ES-I3 (cell line): ENCODE results near the gene LILRB5.
"Not testable (repeated sequence)": the region's sequence is repeated elsewhere in the genome, so short reads cannot be mapped to it uniquely, and the experiment has no call there.

Experiments
- H3K36me3 ChIP-seq: 2 replicates; pipeline ENCODE4 v1.6.1; 2013; ENCODE audit warnings: mild to moderate bottlenecking, low read length, control low read depth, moderate library complexity; ENCODE audit not compliant: insufficient read depth
- H3K4me1 ChIP-seq: 2 replicates; pipeline ENCODE4 v1.6.1; 2013; ENCODE audit warnings: mild to moderate bottlenecking, control low read depth, low read length; ENCODE audit not compliant: insufficient read depth
- H3K9ac ChIP-seq: 2 replicates; pipeline ENCODE4 v1.6.1; 2013; ENCODE audit warnings: low read depth, mild to moderate bottlenecking, low read length, moderate library complexity
- H3K9me3 ChIP-seq: 2 replicates; pipeline ENCODE4 v1.6.1; 2013; ENCODE audit warnings: mild to moderate bottlenecking, low read length, moderate library complexity; ENCODE audit not compliant: control insufficient read depth, insufficient read depth

The LILRB5 gene

DNA sequence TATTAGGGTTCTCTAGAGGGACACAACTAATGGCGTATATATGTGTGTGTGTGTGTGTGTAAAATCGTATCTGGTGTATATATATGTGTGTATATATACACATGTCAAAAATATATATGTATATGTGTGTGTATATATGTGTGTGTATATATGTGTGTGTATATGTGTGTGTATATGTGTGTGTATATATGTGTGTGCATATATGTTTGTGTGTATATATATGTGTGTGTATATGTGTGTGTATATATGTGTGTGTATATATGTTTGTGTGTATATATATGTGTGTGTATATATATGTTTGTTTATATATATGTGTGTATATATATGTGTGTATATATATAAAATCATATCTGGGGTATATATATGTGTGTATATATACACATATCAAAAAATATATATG lies 5.4 kb upstream of the LILRB5 start:
- Histone ChIP-seq H3K36me3 (no peaks in the 10 kb centered on the region), H3K9me3 (no peaks in the 10 kb centered on the region), H3K9ac (no peak overlapping the region), H3K4me1 (no peaks in the 10 kb centered on the region)

DNA sequence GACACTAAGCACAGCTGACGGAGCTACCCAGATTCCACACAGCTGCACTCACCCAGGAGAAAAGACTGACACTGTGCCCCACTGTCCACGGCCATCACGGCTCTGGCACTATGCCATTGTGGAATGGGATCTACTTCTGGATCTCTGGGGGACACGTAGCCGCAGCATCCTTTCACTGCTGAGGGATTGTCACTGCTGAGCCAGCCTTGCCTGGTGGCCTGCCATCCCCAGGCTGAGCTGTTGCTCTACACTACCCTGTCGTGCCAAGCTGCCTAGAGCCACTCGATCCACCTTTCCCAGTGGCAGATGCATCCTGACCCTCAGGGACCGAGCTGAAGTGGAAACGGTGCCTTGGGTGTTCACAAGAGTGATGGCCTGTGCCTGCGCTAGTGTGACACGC lies 5.0 kb upstream of the LILRB5 start:
- no peaks in the 10 kb centered on the region for H3K4me1 ChIP-seq
- no peaks in the 10 kb centered on the region for H3K36me3 ChIP-seq
- H3K9me3 ChIP-seq = no peaks in the 10 kb centered on the region
- no peak overlapping the region for H3K9ac ChIP-seq

DNA sequence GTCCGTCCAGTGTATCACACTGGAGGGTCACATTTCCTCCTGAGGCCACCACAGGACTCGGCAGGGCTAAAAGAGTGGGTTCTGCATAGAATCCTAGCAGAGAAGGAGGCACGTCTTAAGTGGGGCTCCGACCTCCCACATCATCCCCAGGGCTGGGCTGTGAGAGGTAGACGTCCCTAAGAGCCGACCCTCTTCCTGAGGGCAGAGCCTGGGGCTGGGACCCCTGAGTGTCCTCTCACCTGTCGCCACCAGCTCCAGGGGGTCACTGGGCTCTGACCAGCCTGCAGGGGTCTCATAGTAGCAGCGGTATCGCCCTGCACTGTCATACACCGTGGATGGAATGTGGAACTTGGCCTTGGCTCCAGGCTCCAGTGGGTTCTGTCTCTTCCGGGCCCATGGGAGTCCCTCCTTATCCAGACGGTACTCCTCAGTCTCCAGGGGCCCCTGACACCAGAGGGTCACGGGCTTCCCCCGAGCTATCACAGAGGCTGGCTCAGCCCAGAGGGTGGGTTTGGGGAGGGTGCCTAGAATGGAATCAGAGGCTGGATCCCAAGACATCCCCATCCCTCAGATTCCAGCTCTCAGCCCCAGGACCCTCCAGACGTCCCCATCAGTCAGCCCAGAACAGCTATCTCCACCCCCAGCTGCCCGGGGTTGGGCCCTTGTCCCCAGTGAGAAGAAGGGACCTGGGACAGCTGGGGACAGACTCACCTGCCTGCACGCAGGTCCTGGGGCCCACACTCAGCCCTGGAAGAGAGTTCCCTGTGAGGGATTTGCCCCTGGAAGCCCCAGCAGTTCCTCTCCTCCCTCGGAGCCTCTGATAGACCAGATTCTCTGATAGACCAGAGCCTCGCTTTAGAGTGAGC lies 590 bp downstream of the LILRB5 start:
- Histone ChIP-seq H3K9me3 (no peaks in the 10 kb centered on the region), H3K4me1 (peaks cover 11% of the 10 kb centered on the region; the same call in 1 of the 2 replicates), H3K36me3 (no peaks in the 10 kb centered on the region), H3K9ac (no peak overlapping the region)

DNA sequence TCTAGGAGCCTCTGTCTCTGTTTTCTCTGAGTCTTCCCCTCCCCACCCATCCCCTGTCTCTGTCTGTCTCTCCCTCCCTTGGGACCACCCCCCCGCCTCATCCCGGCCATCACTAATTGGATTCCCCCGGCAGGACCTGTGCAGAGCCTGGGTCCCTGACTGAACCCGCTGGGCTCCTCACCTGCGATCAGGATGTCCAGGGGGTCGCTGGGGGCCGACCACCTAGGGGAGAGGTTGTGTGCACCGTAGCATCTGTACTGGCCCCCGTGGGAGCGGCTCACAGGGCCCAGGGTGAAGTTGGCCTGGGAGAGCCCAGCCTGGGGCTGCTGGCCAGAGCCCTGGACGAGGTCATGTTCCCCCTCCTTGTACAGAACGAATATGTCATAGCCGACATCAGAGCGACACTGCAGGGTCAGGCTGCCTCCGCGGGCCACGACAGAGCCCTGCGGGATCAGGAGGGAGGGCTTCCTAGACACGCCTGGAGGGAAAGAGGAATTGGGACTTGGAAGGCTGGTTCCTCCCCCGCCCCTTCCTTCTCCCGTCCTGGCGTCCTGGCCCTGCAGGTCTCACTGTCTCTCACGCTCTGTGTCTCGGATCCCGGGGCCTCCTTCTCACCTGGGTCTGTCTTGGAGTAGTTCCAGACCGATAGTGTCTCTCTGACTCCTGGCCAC lies 1.8 kb downstream of the LILRB5 start:
- Histone ChIP-seq H3K4me1 (peaks cover 11% of the 10 kb centered on the region; the same call in 1 of the 2 replicates), H3K36me3 (no peaks in the 10 kb centered on the region), H3K9ac (no peak overlapping the region), H3K9me3 (no peaks in the 10 kb centered on the region)

DNA sequence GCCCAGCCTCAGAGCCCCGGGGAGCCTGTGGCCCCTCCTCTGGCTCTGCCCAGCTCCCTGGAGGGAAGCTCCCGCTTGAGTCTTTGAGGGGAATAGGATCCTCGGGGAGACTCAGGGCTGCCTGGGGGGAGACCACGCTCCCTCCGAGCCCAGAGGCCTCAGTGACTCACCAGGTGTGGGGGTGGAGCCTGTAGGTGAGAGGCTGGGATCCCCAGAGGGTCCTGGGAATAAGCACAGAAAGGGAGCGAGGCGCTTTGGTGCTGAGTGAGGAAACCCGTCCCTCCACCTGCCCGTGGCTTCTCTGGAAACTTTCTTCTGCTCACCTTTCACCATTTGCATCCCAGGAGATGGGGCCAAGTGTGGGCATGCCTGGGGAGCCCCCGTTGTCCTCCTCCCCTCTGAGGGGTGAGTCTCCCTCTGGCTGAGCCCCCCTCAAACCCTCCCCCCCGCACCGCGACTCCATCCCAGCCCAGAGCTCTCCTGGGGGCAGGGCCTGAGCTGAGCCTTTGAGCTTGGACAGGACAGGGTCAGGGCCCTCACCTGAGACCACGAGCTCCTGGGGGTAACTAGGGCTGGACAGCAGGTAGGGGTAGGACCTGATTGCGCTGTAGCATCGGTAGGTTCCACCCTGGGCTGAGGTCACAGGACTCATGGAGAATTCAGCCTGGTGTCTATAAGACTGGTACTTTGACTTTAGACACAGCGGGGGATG lies 2.7 kb downstream of the LILRB5 start:
- peaks cover 11% of the 10 kb centered on the region; the same call in 1 of the 2 replicates for H3K4me1 ChIP-seq
- no peak overlapping the region for H3K9ac ChIP-seq
- no peaks in the 10 kb centered on the region for H3K9me3 ChIP-seq
- H3K36me3 ChIP-seq = no peaks in the 10 kb centered on the region

DNA sequence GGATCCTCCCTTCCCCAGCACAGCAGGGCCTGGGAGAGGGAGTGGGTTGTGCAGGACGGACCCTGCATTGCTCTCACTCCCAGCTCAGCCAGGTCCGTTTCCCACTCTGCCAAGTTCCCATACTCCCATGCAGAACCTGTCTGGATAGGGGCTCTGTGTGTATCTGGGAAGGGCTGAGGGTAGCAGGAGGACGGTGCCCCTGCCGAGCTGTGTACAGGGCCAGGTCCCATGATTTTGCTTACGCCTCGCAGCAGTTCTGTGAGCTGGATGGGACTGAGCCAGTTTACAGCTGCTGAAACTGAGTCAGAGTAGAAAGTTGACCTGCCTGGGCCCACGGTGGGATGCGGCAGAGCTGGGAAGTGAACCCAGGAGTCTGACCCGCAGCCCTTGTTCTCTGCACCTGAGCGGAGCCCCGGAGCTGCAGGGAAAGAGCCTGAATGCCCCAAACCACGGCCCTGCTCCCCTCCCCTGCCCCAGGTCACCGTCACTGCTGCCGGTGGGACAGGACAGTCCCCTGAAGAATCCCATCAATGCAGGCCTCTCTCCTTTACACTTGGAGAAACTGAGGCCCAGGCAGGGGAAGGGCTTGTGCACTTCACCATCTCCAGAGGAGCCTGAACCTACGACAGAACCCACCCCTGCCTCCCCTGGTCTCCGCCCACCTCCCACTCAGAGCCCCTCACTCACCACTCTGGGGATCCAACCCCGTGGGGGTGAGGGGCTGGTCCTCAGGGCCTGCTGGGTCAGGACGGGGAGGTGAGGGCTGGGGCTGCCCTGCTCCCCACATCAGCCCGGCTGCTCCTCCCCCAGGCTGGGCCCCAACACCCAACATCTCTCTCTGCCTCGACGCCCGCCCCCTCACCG lies 3.5 kb downstream of the LILRB5 start:
- Histone ChIP-seq H3K9me3 (no peaks in the 10 kb centered on the region), H3K9ac (no peak overlapping the region), H3K4me1 (peaks cover 11% of the 10 kb centered on the region; the same call in 1 of the 2 replicates), H3K36me3 (no peaks in the 10 kb centered on the region)

DNA sequence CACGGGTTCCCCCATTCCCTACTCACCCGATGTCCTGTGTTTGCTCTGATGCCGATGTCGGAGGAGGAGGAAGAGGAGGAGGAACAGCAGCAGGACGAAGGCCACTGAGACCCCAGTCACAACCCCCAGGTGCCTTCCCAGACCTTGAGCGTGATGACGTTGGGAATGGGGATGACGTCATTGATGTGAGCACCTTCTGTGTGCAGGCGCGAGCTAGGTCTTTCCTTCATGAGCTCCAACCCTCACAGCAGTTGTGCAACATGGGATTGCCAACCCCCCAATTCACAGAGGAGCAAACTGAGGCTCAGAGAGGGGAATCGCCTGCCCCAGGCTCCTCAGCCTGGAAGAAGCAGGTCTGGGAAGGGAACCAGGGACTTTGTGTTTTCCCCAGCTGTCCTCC lies 4.2 kb downstream of the LILRB5 start:
- peaks cover 11% of the 10 kb centered on the region; the same call in 1 of the 2 replicates for H3K4me1 ChIP-seq
- no peaks in the 10 kb centered on the region for H3K36me3 ChIP-seq
- no peaks in the 10 kb centered on the region for H3K9me3 ChIP-seq
- no peak overlapping the region for H3K9ac ChIP-seq

DNA sequence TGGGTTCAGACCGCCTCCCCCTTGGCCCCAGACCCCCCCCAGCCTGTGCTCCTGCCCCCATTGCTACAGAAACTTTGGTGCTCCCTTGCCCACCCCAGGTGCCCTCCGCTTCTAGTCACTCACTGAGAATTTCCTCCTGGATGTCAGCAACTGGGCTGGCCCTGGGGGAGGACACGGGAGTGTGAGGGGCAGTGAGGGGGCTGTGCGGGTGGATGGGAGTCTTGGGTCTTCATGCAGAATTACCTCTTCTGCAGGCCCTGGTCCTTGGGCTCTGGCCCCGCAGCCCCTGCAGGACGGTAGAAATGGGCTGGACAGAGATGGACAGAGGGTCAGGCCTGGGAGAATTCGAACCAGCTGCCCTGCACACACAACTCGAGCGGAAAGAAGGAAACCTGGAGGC lies 4.8 kb downstream of the LILRB5 start:
- no peak overlapping the region for H3K9ac ChIP-seq
- no peaks in the 10 kb centered on the region for H3K9me3 ChIP-seq
- H3K4me1 ChIP-seq = peaks cover 11% of the 10 kb centered on the region; the same call in 1 of the 2 replicates
- no peaks in the 10 kb centered on the region for H3K36me3 ChIP-seq

DNA sequence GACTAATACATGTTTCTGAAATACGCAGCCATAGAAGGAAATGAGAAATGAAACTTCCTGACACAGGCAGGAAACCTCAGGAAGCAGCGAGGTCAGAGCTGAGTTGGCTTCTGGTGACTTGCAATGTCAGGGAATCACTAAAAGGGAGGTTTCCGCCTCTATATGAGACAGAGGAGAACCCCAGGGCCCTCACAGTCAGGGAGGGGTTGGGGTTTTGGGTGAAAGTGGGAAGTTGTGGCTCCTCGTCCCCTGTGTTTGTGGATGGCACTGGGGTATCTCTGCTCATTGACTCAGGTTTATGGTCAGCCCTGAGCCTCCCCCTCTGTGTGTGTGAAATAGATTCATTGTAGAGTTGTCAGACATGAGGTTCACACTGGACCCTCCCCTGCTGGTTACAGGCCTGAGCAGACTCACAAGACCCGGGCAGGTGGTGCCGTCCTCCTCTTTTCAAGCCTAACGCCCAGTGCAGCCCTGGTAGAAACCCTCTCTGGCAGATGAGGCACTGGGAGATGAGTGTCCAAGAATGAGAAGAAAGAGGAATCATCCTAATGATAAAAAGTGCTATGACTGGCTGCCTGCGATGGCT lies 9.0 kb downstream of the LILRB5 start:
- Histone ChIP-seq H3K9me3 (no peaks in the 10 kb centered on the region), H3K36me3 (no peaks in the 10 kb centered on the region), H3K4me1 (no peaks in the 10 kb centered on the region), H3K9ac (no peak overlapping the region)

DNA sequence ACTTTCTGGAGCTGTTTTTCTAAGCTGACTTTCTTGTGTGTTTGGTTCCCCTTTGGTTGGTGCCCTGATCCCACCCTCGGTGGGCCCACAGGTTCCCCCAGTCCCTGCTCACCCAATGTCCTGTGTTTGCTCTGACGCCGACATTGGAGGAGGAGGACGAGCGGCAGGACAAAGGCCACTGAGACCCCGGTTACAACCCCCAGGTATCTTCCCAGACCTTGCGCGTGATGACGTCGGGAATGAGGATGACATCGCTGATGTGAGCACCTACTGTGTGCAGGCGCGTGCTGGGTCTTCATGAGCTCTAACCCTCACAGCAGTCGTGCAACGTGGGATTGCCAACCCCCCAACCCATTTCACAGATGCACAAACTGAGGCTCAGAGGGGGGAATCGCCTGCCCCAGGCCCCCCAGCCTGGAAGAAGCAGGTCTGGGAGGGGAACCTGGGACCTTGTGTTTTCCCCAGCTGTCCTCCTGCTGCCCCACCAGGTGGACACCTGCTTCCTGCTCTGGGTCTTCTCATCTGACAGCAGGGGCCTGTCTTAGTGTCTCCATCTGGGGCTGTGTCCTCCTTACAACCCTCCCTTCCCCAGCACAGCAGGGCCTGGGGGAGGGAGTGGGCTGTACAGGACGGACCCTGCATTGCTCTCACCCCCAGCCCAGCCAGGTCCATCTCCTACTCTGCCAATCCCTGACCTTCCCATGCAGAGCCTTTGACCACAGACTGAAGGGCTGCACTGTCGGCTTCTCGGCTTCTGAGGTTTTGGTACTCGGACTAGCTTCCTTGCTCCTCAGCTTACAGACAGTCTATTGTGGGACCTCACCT lies 9.8 kb downstream of the LILRB5 start:
- Histone ChIP-seq H3K9ac (no peak overlapping the region), H3K4me1 (no peaks in the 10 kb centered on the region), H3K9me3 (no peaks in the 10 kb centered on the region), H3K36me3 (no peaks in the 10 kb centered on the region)

DNA sequence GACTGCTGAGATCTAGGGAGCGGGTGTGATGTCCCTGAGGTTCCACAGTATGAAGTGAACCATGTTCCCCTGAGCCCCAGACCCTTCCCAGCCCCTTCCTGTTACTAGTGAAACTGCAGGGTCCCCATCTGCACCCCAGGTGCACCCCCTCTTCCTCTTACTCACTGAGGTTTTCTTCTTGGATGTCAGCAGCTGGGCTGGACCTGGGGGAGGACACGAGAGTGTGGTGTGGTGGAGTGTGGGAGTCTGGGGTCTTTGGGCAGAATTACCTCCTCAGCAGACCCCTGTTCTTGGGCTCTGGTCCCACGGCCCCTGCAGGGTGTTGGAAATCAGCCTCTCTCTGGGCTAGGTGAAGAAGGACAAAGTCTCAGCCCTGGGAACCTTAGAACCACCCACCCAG lies 11.1 kb downstream of the LILRB5 start:
- Histone ChIP-seq H3K4me1 (no peaks in the 10 kb centered on the region), H3K36me3 (no peaks in the 10 kb centered on the region), H3K9me3 (no peaks in the 10 kb centered on the region), H3K9ac (no peak overlapping the region)

DNA sequence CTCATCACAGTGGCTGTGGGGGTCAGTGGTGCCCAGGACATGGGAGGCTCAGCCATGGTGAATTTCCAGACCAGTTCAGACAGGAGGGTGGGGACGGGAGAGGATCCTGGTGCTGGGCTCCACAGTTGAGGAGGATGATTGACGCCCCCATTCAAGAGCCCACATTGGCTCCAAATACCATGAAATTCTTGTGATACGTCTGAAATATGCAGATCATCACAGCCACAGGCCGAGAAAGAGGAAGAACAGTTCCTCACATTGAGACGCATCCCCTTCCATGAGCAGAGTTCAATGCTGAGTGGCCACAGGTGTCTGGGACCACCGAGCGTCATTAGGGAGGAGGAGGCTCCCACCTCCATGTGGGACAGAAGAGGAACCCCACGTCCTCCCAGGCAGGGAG lies 13.3 kb downstream of the LILRB5 start:
- H3K9ac ChIP-seq, H3K4me1 ChIP-seq, H3K36me3 ChIP-seq, H3K9me3 ChIP-seq: not testable (repeated sequence)

DNA sequence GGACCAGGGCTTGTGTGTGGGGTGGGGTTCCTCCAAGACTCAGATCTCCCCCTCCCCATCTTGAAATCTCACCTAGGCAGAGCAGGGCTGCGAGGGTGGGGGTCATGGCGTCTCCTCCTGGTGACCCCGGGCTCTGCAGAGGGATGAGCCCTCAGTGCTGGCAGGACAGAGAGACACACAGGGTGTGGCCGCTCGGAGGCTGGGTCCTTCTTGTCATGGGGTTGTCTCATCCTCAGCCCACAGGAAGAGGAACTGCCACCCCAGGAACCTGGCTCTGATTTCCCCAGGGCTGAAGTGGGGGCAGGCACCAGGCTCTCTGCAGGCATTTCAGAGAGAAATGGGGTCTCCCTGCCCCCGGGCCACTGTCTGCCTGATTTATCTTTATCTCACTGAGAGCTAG lies 14.4 kb downstream of the LILRB5 start, which contains the start of gene LILRA6:
Gene LILRA6 (minus strand): TSS at position 145 of the 400 bp plus-strand sequence.
- not testable (repeated sequence) for H3K4me1 ChIP-seq, H3K9ac ChIP-seq, H3K9me3 ChIP-seq, H3K36me3 ChIP-seq
